H9 (cell line): ENCODE results near the gene SLC25A25. TPM values are rescaled to one million over a fixed set of nuclear protein-coding genes. Genes with fewer than 3 reads are reported as not detected.

Experiments used
- DNase-seq: peaks from one replicate; pipeline ENCODE4 v3.0.0-alpha.2; 2017
- H2AFZ ChIP-seq: one replicate; pipeline ENCODE4 v1.6.1; 2013; ENCODE audit warnings: mild to moderate bottlenecking, low read length, control low read depth, moderate library complexity
- H2AK5ac ChIP-seq: 2 replicates; pipeline ENCODE4 v1.6.1; 2013; ENCODE audit warnings: low read length, control low read depth, mixed read lengths; ENCODE audit not compliant: insufficient read length
- H2BK120ac ChIP-seq: one replicate; pipeline ENCODE4 v1.6.1; 2013; ENCODE audit warnings: low read depth, mild to moderate bottlenecking, low read length, control low read depth, inconsistent platforms; ENCODE audit not compliant: poor library complexity, severe bottlenecking
- H2BK12ac ChIP-seq: 2 replicates; pipeline ENCODE4 v1.6.1; 2013; ENCODE audit warnings: low read length, control low read depth, mixed read lengths, low read depth; ENCODE audit not compliant: insufficient read length
- H2BK15ac ChIP-seq: 2 replicates; pipeline ENCODE4 v1.6.1; 2013; ENCODE audit warnings: low read depth, low read length, control low read depth
- H2BK20ac ChIP-seq: one replicate; pipeline ENCODE4 v1.6.1; 2013; ENCODE audit warnings: low read depth, mild to moderate bottlenecking, low read length, control low read depth, inconsistent platforms; ENCODE audit not compliant: poor library complexity, severe bottlenecking
- H2BK5ac ChIP-seq: 2 replicates; pipeline ENCODE4 v1.6.1; 2013; ENCODE audit warnings: low read length, control low read depth, mixed read lengths; ENCODE audit not compliant: insufficient read length
- H3K14ac ChIP-seq: 2 replicates; pipeline ENCODE4 v1.6.1; 2013; ENCODE audit warnings: low read length, control low read depth; ENCODE audit not compliant: insufficient read depth
- H3K18ac ChIP-seq: 2 replicates; pipeline ENCODE4 v1.6.1; 2013; ENCODE audit warnings: low read depth, mild to moderate bottlenecking, mixed read lengths, low read length, control low read depth; ENCODE audit not compliant: insufficient read length
- H3K23ac ChIP-seq: 2 replicates; pipeline ENCODE4 v1.6.1; 2013; ENCODE audit warnings: low read length, control low read depth, mixed read lengths, low read depth; ENCODE audit not compliant: insufficient read length
- H3K23me2 ChIP-seq: 2 replicates; pipeline ENCODE4 v1.6.1; 2013; ENCODE audit warnings: low read depth, mild to moderate bottlenecking, mixed read lengths, low read length, control low read depth; ENCODE audit not compliant: insufficient read length, poor library complexity, severe bottlenecking
- H3K27ac ChIP-seq: 2 replicates; pipeline ENCODE4 v1.5.1; 2013; ENCODE audit warnings: low read length, control low read depth, mixed read lengths, low read depth; ENCODE audit not compliant: insufficient read length
- H3K27me3 ChIP-seq: 2 replicates; pipeline ENCODE4 v1.6.1; 2013; ENCODE audit warnings: low read length, control low read depth, inconsistent platforms; ENCODE audit not compliant: insufficient read depth
- H3K4ac ChIP-seq: 2 replicates; pipeline ENCODE4 v1.6.1; 2013; ENCODE audit warnings: low read depth, mild to moderate bottlenecking, control low read depth, inconsistent platforms, low read length, moderate library complexity
- H3K4me1 ChIP-seq: 2 replicates; pipeline ENCODE4 v1.6.1; 2013; ENCODE audit warnings: low read length, control low read depth, inconsistent platforms; ENCODE audit not compliant: insufficient read depth
- H3K4me2 ChIP-seq: 2 replicates; pipeline ENCODE4 v1.6.1; 2013; ENCODE audit warnings: low read length, control low read depth, mixed read lengths; ENCODE audit not compliant: insufficient read length, insufficient read depth
- H3K56ac ChIP-seq: 2 replicates; pipeline ENCODE4 v1.6.1; 2013; ENCODE audit warnings: low read depth, mild to moderate bottlenecking, mixed read lengths, low read length, control low read depth; ENCODE audit not compliant: insufficient read length
- H3K79me1 ChIP-seq: 2 replicates; pipeline ENCODE4 v1.6.1; 2013; ENCODE audit warnings: low read depth, mild to moderate bottlenecking, moderate library complexity, low read length, control low read depth, inconsistent platforms; ENCODE audit not compliant: insufficient read depth, poor library complexity, severe bottlenecking
- H3K79me2 ChIP-seq: 2 replicates; pipeline ENCODE4 v1.6.1; 2013; ENCODE audit warnings: low read length, control low read depth, inconsistent platforms; ENCODE audit not compliant: insufficient read depth
- H3K9ac ChIP-seq: 2 replicates; pipeline ENCODE4 v1.6.1; 2013; ENCODE audit warnings: low read length, control low read depth, mixed read lengths; ENCODE audit not compliant: insufficient read length; ENCODE audit errors: extremely low read depth
- H3K9me3 ChIP-seq: one replicate; pipeline ENCODE4 v1.6.1; 2013; ENCODE audit warnings: low read depth, low read length, inconsistent platforms; ENCODE audit not compliant: control insufficient read depth
- H3T11ph ChIP-seq: one replicate; pipeline ENCODE4 v1.6.1; 2013; ENCODE audit warnings: mild to moderate bottlenecking, low read length, control low read depth, inconsistent platforms
- H4K20me1 ChIP-seq: one replicate; pipeline ENCODE4 v1.6.1; 2013; ENCODE audit not compliant: control insufficient read depth, insufficient read length, insufficient read depth
- H4K5ac ChIP-seq: 2 replicates; pipeline ENCODE4 v1.6.1; 2013; ENCODE audit warnings: low read depth, mild to moderate bottlenecking, mixed read lengths, low read length, control low read depth; ENCODE audit not compliant: insufficient read length
- H4K8ac ChIP-seq: replicated peaks from 2 replicates; pipeline ENCODE4 v1.6.1; 2013; ENCODE audit warnings: low read length, control low read depth, mixed read lengths, low read depth; ENCODE audit not compliant: insufficient read length
- H4K91ac ChIP-seq: 2 replicates; pipeline ENCODE4 v1.6.1; 2013; ENCODE audit warnings: low read depth, mild to moderate bottlenecking, moderate library complexity, mixed read lengths, low read length, control low read depth; ENCODE audit not compliant: insufficient read length
- H3K27ac Mint-ChIP-seq, 3 experiments: 2 replicates in 2 of 3; 3 replicates in 1 of 3; pipeline ENCODE4 v1.8.0; 2020 to 2021; ENCODE audit warnings: mixed read lengths in 3 of 3, mild to moderate bottlenecking in 1 of 3, moderate library complexity in 1 of 3
- H3K27me3 Mint-ChIP-seq: 2 replicates; pipeline ENCODE4 v1.8.0; 2021; ENCODE audit warnings: low read depth, mild to moderate bottlenecking, moderate library complexity, mixed read lengths
- H3K36me3 Mint-ChIP-seq, 3 experiments: 2 replicates in 2 of 3; 3 replicates in 1 of 3; pipeline ENCODE4 v1.8.0; 2020 to 2021; ENCODE audit warnings: low read depth in 3 of 3, mixed read lengths in 3 of 3; ENCODE audit not compliant: insufficient read depth in 1 of 3
- H3K4me1 Mint-ChIP-seq, 2 experiments: 2 replicates each; pipeline ENCODE4 v1.8.0; 2020; ENCODE audit warnings: mixed read lengths in 2 of 2
- H3K4me3 Mint-ChIP-seq, 2 experiments: 2 replicates in 1 of 2; 3 replicates in 1 of 2; pipeline ENCODE4 v1.8.0; 2020 to 2021; ENCODE audit warnings: mild to moderate bottlenecking in 2 of 2, mixed read lengths in 2 of 2, moderate library complexity in 1 of 2
- H3K9me3 Mint-ChIP-seq, 2 experiments: 2 replicates in 1 of 2; 3 replicates in 1 of 2; pipeline ENCODE4 v1.8.0; 2020; ENCODE audit warnings: mild to moderate bottlenecking in 2 of 2, mixed read lengths in 2 of 2, moderate library complexity in 1 of 2
- CTCF ChIP-seq: fragments of 200-600 bp; sonication (generic); conservative IDR thresholded peaks from 3 replicates; pipeline ENCODE4 v1.8.0; 2021; ENCODE audit warnings: antibody characterized with exemption, mild to moderate bottlenecking
- WGBS: extraction: QIAGEN DNeasy Blood & Tissue Kit; methylation state at CpG from one replicate; pipeline ENCODE4 v1.1.7; 2013; ENCODE audit warnings: missing lambda C conversion rate, low lambda C conversion rate, mixed read lengths; ENCODE audit not compliant: insufficient read length; ENCODE audit errors: extremely low coverage; 5-methylcytosine and 5-hydroxymethylcytosine counted together
- total RNA-seq: library from RNA; stranded (reverse); gene quantifications from 2 replicates; pipeline ENCODE4 v1.2.1, GENCODE V29; 2021

The SLC25A25 gene
- total RNA-seq, 1 experiment from 2014 or later = 16.9 TPM

GRCh38 chr9:128045831-128046230 lies 22.2 kb upstream of the SLC25A25 start:
- no peak overlapping the region for H3K4me3 Mint-ChIP-seq
- WGBS = no CpG with 5 or more reads among the region's 1 CpG

More at GRCh38 chr9:128045831-128046230, 22.2 kb upstream of the SLC25A25 start:
- no peak overlapping the region for H3T11ph ChIP-seq
- H3K4me2 ChIP-seq = no peak overlapping the region
- H3K23me2 ChIP-seq = no peaks in the 10 kb centered on the region
- no peaks in the 10 kb centered on the region for H3K27me3 ChIP-seq
- H4K8ac ChIP-seq = no peak overlapping the region
- no peaks in the 10 kb centered on the region for H4K20me1 ChIP-seq
- H3K27ac ChIP-seq = no peak overlapping the region
- H3K4me1 ChIP-seq = no peaks in the 10 kb centered on the region
- no peak overlapping the region for H3K4ac ChIP-seq
- no peak overlapping the region for H4K91ac ChIP-seq
- H2BK12ac ChIP-seq = no peak overlapping the region
- H3K9me3 ChIP-seq = no peaks in the 10 kb centered on the region
- H2BK120ac ChIP-seq = no peak overlapping the region
- H4K5ac ChIP-seq = no peak overlapping the region
- H2AK5ac ChIP-seq = no peak overlapping the region
- no peak overlapping the region for H3K27ac Mint-ChIP-seq
- DNase-seq = no peak
- H3K9me3 Mint-ChIP-seq = no peaks in the 10 kb centered on the region; a peak in 1 of 5 replicates
- H3K4me1 Mint-ChIP-seq = peaks cover 0 to 11% of the 10 kb centered on the region in 2 experiments; a peak in 3 of 4 replicates
- H3K56ac ChIP-seq = no peak overlapping the region
- no peak overlapping the region for H2BK20ac ChIP-seq
- H2BK15ac ChIP-seq = no peak overlapping the region
- peaks cover 5% of the 10 kb centered on the region for H3K27me3 Mint-ChIP-seq
- no peak for TF ChIP-seq CTCF
- H3K18ac ChIP-seq = no peak overlapping the region
- no peak overlapping the region for H2BK5ac ChIP-seq
- no peak overlapping the region for H3K23ac ChIP-seq
- no peak overlapping the region for H2AFZ ChIP-seq
- H3K79me2 ChIP-seq = no peaks in the 10 kb centered on the region
- H3K9ac ChIP-seq = no peak overlapping the region
- H3K79me1 ChIP-seq = no peaks in the 10 kb centered on the region
- H3K36me3 Mint-ChIP-seq = no peaks in the 10 kb centered on the region
- H3K14ac ChIP-seq = no peak overlapping the region
